GM13977 (cell line): ENCODE results near the gene TOP2A.

Experiments
- DNase-seq: peaks from one replicate; pipeline ENCODE4 v3.0.0; 2012; ENCODE audit warnings: low spot score
- CTCF ChIP-seq: IDR thresholded peaks from 2 replicates; pipeline ENCODE4 v1.5.1; 2012; ENCODE audit warnings: mild to moderate bottlenecking, control low read depth; ENCODE audit not compliant: insufficient read depth; ENCODE audit errors: extremely low read depth, missing control alignments
- in situ Hi-C: fragments of 300-500 bp; cut with MboI; formaldehyde crosslinking; loops from one replicate; pipeline ENCODE4 v1.12.0; 2022; ENCODE audit warnings: low sequenced_read_pairs, low pct_unique_long_range_greater_than_20kb, mixed read lengths, inconsistent platforms; ENCODE audit not compliant: unreplicated experiment

Gene TOP2A

GRCh38 chr17:40457964-40458791, 40.5 kb upstream of the TOP2A start:
- DNase-seq = no peak
- in situ Hi-C loops = no loop called here
- no peak for TF ChIP-seq CTCF

- DNase-seq = no peak
- no peak for TF ChIP-seq CTCF
Measured at GRCh38 chr17:40457369-40457768, 39.7 kb upstream of the TOP2A start.

GRCh38 chr17:40456396-40456951, 38.8 kb upstream of the TOP2A start:
- in situ Hi-C loops = no loop called here
- DNase-seq = no peak

More at GRCh38 chr17:40457369-40457768, 39.7 kb upstream of the TOP2A start:
- in situ Hi-C loops = no loop called here

GRCh38 chr17:40454613-40454995, 36.9 kb upstream of the TOP2A start:
- in situ Hi-C loops = no loop called here
- DNase-seq = no peak
- no peak for TF ChIP-seq CTCF

More at GRCh38 chr17:40456396-40456951, 38.8 kb upstream of the TOP2A start:
- no peak for TF ChIP-seq CTCF

GRCh38 chr17:40453881-40454612, 36.4 kb upstream of the TOP2A start:
- no peak for TF ChIP-seq CTCF
- DNase-seq = no peak
- in situ Hi-C loops = no loop called here

GRCh38 chr17:40452921-40453378, 35.3 kb upstream of the TOP2A start:
- no peak for DNase-seq
- no peak for TF ChIP-seq CTCF
- in situ Hi-C loops = no loop called here
